GM19468 (cell line): ENCODE results near the gene TBC1D8B.
"Not testable (repeated sequence)": the region's sequence is repeated elsewhere in the genome, so short reads cannot be mapped to it uniquely, and the experiment has no call there.

Experiments used
- ATAC-seq: cut with Tn5 transposase; IDR thresholded peaks from one replicate; pipeline ENCODE4 v1.9.1; 2021; ENCODE audit warnings: mild to moderate bottlenecking, moderate library complexity, moderate number of reproducible peaks; ENCODE audit not compliant: unreplicated experiment; ENCODE audit errors: extremely low read depth

Gene TBC1D8B

GRCh38 chrX:106802388-106803275, at the start of gene TBC1D8B:
TBC1D8B (plus strand) TSS chrX:106802673; CDS start chrX:106802854, 181 bp downstream.
- peak; percentile 89 for ATAC-seq

- not testable (repeated sequence) for ATAC-seq
These were observed 33.2 kb upstream of the TBC1D8B start for GRCh38 chrX:106769288-106769687.

GRCh38 chrX:106774981-106775380, 27.5 kb upstream of the TBC1D8B start:
- ATAC-seq, result no peak

GRCh38 chrX:106780264-106780663, 22.2 kb upstream of the TBC1D8B start:
- ATAC-seq, result no peak

- no peak for ATAC-seq
These were observed 21.7 kb upstream of the TBC1D8B start for GRCh38 chrX:106780664-106781377.

- ATAC-seq, result no peak
These were observed 18.8 kb upstream of the TBC1D8B start for GRCh38 chrX:106783716-106784115.

- no peak for ATAC-seq
These were observed 11.0 kb upstream of the TBC1D8B start for GRCh38 chrX:106791495-106791894.

GRCh38 chrX:106802063-106802387, 448 bp upstream of the TBC1D8B start:
- ATAC-seq, result no peak

- no peak for ATAC-seq
These were observed 8.8 kb downstream of the TBC1D8B start for GRCh38 chrX:106811131-106811910.

GRCh38 chrX:106812930-106813329, 10.5 kb downstream of the TBC1D8B start:
- ATAC-seq, result not testable (repeated sequence)

- ATAC-seq, result not testable (repeated sequence)
These were observed 11.6 kb downstream of the TBC1D8B start for GRCh38 chrX:106814093-106814492.

- no peak for ATAC-seq
These were observed 60.7 kb downstream of the TBC1D8B start for GRCh38 chrX:106862972-106863688.

- no peak for ATAC-seq
These were observed 61.2 kb downstream of the TBC1D8B start for GRCh38 chrX:106863697-106864096.

- ATAC-seq, result not testable (repeated sequence)
These were observed 70.3 kb downstream of the TBC1D8B start for GRCh38 chrX:106872796-106873195.

GRCh38 chrX:106874075-106874474, 71.6 kb downstream of the TBC1D8B start:
- ATAC-seq, result no peak

- no peak for ATAC-seq
These were observed 72.7 kb downstream of the TBC1D8B start for GRCh38 chrX:106875151-106875550.

- no peak for ATAC-seq
These were observed 87.0 kb downstream of the TBC1D8B start for GRCh38 chrX:106889468-106889867.

GRCh38 chrX:106891762-106892460, 89.4 kb downstream of the TBC1D8B start:
- no peak for ATAC-seq

GRCh38 chrX:106894392-106894909, 92.0 kb downstream of the TBC1D8B start:
- peak; percentile 48 for ATAC-seq
